Mesendoderm (in vitro differentiated cells): ENCODE results near the gene CRYBG1.
"Not testable (repeated sequence)": the region's sequence is repeated elsewhere in the genome, so short reads cannot be mapped to it uniquely, and the experiment has no call there.

Experiments used
- DNase-seq: peaks from one replicate; pipeline ENCODE4 v3.0.0; 2013
- H2AK5ac ChIP-seq: 2 replicates; pipeline ENCODE4 v1.6.1; 2013; ENCODE audit warnings: low read length, inconsistent platforms
- H2BK120ac ChIP-seq: 2 replicates; pipeline ENCODE4 v1.6.1; 2013; ENCODE audit warnings: low read depth, mild to moderate bottlenecking, low read length, moderate library complexity, mixed read lengths
- H2BK15ac ChIP-seq: replicated peaks from 2 replicates; pipeline ENCODE4 v1.6.1; 2013; ENCODE audit warnings: low read depth, mild to moderate bottlenecking, moderate library complexity
- H2BK5ac ChIP-seq: 2 replicates; pipeline ENCODE4 v1.6.1; 2013; ENCODE audit warnings: low read length, inconsistent platforms
- H3K18ac ChIP-seq: 2 replicates; pipeline ENCODE4 v1.6.1; 2013; ENCODE audit warnings: mild to moderate bottlenecking, low read length, mixed read lengths
- H3K23ac ChIP-seq: one replicate; pipeline ENCODE4 v1.6.1; 2013; ENCODE audit warnings: low read length
- H3K27ac ChIP-seq: 2 replicates; pipeline ENCODE4 v1.5.1; 2013; ENCODE audit warnings: low read depth, mild to moderate bottlenecking, inconsistent platforms, low read length, moderate library complexity
- H3K27me3 ChIP-seq: 2 replicates; pipeline ENCODE4 v1.6.1; 2013; ENCODE audit warnings: low read length, control low read depth, mild to moderate bottlenecking, inconsistent platforms; ENCODE audit not compliant: insufficient read depth, poor library complexity
- H3K36me3 ChIP-seq: 2 replicates; pipeline ENCODE4 v1.6.1; 2013; ENCODE audit warnings: low read length, inconsistent platforms; ENCODE audit not compliant: control insufficient read depth, insufficient read depth
- H3K4ac ChIP-seq: one replicate; pipeline ENCODE4 v1.6.1; 2013; ENCODE audit warnings: low read depth, mild to moderate bottlenecking, low read length, moderate library complexity
- H3K4me1 ChIP-seq: 2 replicates; pipeline ENCODE4 v1.6.1; 2013; ENCODE audit warnings: low read depth, low read length, inconsistent platforms; ENCODE audit not compliant: control insufficient read depth
- H3K4me2 ChIP-seq: 2 replicates; pipeline ENCODE4 v1.6.1; 2013; ENCODE audit warnings: low read length
- H3K4me3 ChIP-seq: 2 replicates; pipeline ENCODE4 v1.5.1; 2013; ENCODE audit warnings: mild to moderate bottlenecking, low read length
- H3K56ac ChIP-seq: one replicate; pipeline ENCODE4 v1.6.1; 2013; ENCODE audit warnings: low read length
- H3K79me1 ChIP-seq: 2 replicates; pipeline ENCODE4 v1.6.1; 2013; ENCODE audit warnings: low read length, inconsistent platforms
- H3K79me2 ChIP-seq: 2 replicates; pipeline ENCODE4 v1.6.1; 2013; ENCODE audit warnings: mild to moderate bottlenecking, low read length; ENCODE audit not compliant: control insufficient read depth, insufficient read depth
- H3K9ac ChIP-seq: 2 replicates; pipeline ENCODE4 v1.6.1; 2013; ENCODE audit warnings: low read length, inconsistent platforms
- H4K5ac ChIP-seq: one replicate; pipeline ENCODE4 v1.6.1; 2013; ENCODE audit warnings: low read length
- H4K8ac ChIP-seq: one replicate; pipeline ENCODE4 v1.6.1; 2013; ENCODE audit warnings: low read depth, mild to moderate bottlenecking, control low read depth, low read length, moderate library complexity
- WGBS: extraction: QIAGEN DNeasy Blood & Tissue Kit; methylation state at CpG from one replicate; pipeline ENCODE4 v1.1.7; 2013; ENCODE audit warnings: low lambda C conversion rate, missing lambda C conversion rate; ENCODE audit not compliant: insufficient coverage; ENCODE audit errors: extremely low coverage; 5-methylcytosine and 5-hydroxymethylcytosine counted together

The CRYBG1 gene

DNA sequence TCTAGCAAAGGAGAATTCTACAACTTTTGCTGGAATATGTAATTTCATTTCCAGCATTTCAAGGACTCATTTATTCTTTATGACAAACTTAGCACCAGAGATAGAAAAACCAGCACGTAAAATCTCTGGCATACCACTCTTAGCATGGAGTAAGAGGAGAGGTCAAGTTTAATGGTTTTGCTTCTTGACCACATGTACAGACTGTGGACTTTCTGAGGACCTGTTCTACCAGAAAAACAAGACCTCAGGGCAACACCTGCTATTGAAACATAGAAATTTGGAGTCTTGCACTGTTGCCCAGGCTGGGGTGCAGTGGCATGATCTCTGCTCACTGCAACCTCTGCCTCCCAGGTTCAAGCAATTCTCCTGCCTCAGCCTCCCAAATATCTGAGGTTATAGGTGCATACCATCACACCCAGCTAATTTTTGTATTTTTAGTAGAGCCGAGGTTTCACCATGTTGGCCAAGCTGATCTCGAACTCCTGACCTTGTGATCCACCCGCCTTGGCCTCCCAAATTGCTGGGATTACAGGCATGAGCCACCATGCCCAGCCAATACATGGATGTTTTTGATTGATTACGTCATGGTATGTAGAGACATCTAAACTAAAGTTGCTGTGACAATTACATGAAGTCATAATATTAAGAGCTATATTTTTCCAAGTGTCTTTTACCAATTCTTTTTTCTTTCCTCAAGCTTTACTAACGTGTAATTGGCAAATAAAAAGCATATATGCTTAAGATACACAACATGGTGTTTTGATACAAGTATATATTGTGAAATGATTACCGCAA is 36.1 kb downstream of the CRYBG1 start:
- Histone ChIP-seq H3K18ac (no peak overlapping the region), H2AK5ac (no peak overlapping the region), H3K4me3 (no peak overlapping the region), H4K5ac (no peak overlapping the region), H3K4me2 (no peak overlapping the region), H3K79me2 (no peaks in the 10 kb centered on the region), H3K9ac (no peak overlapping the region), H3K27me3 (no peaks in the 10 kb centered on the region), H3K23ac (no peak overlapping the region), H3K79me1 (no peaks in the 10 kb centered on the region), H4K8ac (no peak overlapping the region), H3K4ac (no peak overlapping the region), H2BK15ac (no peak overlapping the region), H3K27ac (no peak overlapping the region), H3K4me1 (no peaks in the 10 kb centered on the region), H3K56ac (no peak overlapping the region), H3K36me3 (no peaks in the 10 kb centered on the region), H2BK5ac (no peak overlapping the region), H2BK120ac (no peak overlapping the region)
- DNase-seq: no peak
- no CpG with 5 or more reads among the region's 7 CpGs for WGBS

DNA sequence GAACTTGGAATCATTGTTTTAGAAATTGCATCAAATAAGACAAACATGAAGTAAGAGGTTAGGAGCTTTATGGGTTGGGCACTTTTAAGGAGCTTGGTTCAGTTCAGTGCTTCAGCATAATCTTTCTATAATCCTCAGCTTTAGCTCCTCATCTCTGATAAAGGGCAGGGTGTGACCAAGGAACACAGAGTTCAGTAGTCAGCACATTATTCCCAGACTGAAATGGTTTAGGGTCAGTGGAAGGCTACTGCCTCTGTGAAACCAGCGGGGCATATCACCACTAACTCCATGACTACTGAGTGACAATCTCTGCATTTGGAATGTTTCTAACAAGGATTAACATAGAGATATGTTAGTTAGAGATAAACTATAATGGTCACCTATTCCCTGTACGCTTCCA is 36.9 kb downstream of the CRYBG1 start:
- no peak overlapping the region for H3K56ac ChIP-seq
- H3K23ac ChIP-seq: no peak overlapping the region
- H3K79me1 ChIP-seq: no peaks in the 10 kb centered on the region
- H3K27ac ChIP-seq: no peak overlapping the region
- H3K27me3 ChIP-seq: no peaks in the 10 kb centered on the region
- H4K8ac ChIP-seq: no peak overlapping the region
- H3K4me3 ChIP-seq: no peak overlapping the region
- H3K4ac ChIP-seq: no peak overlapping the region
- H3K4me1 ChIP-seq: no peaks in the 10 kb centered on the region
- WGBS: no CpG with 5 or more reads among the region's 2 CpGs
- H3K36me3 ChIP-seq: no peaks in the 10 kb centered on the region
- no peak overlapping the region for H3K4me2 ChIP-seq
- H2AK5ac ChIP-seq: no peak overlapping the region
- no peaks in the 10 kb centered on the region for H3K79me2 ChIP-seq
- no peak overlapping the region for H2BK5ac ChIP-seq
- no peak for DNase-seq
- H2BK120ac ChIP-seq: no peak overlapping the region
- H4K5ac ChIP-seq: no peak overlapping the region
- no peak overlapping the region for H3K9ac ChIP-seq
- no peak overlapping the region for H2BK15ac ChIP-seq
- H3K18ac ChIP-seq: no peak overlapping the region

GRCh38 chr6:106398621-106399020 is 38.1 kb downstream of the CRYBG1 start:
- WGBS: 100% methylated on average over 1 of the region's 3 CpGs
- H3K4ac ChIP-seq: no peak overlapping the region
- H3K79me2 ChIP-seq: no peaks in the 10 kb centered on the region
- no peak overlapping the region for H3K4me2 ChIP-seq
- H4K8ac ChIP-seq: no peak overlapping the region
- no peak overlapping the region for H3K27ac ChIP-seq
- no peaks in the 10 kb centered on the region for H3K79me1 ChIP-seq
- H3K36me3 ChIP-seq: no peaks in the 10 kb centered on the region
- no peak for DNase-seq
- H3K4me3 ChIP-seq: no peak overlapping the region
- H3K23ac ChIP-seq: no peak overlapping the region
- H2BK5ac ChIP-seq: no peak overlapping the region
- H2AK5ac ChIP-seq: no peak overlapping the region
- H3K27me3 ChIP-seq: no peaks in the 10 kb centered on the region
- H3K9ac ChIP-seq: no peak overlapping the region
- H3K56ac ChIP-seq: no peak overlapping the region
- no peak overlapping the region for H4K5ac ChIP-seq
- no peak overlapping the region for H2BK120ac ChIP-seq
- H3K18ac ChIP-seq: no peak overlapping the region
- H2BK15ac ChIP-seq: no peak overlapping the region
- H3K4me1 ChIP-seq: no peaks in the 10 kb centered on the region

DNA sequence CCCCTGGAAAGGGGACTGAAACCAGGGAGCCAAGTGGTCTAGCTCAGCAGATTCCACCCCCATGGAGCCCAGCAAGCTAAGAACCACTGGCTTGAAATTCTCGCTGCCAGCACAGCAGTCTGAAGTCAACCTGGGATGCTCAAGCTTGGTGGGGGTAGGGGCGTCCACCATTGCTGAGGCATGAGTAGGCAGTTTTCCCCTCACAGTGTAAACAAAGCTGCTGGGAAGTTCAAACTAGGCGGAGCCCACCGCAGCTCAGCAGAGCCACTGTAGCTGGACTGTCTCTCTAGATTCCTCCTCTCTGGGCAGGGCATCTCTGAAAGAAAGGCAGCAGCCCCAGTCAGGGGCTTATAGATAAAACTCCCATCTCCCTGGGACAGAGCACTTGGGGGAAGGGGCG is 44.5 kb downstream of the CRYBG1 start:
- H3K79me1 ChIP-seq, H4K5ac ChIP-seq, DNase-seq, H2BK15ac ChIP-seq, H2BK120ac ChIP-seq, H3K4me2 ChIP-seq, H3K4ac ChIP-seq, H3K9ac ChIP-seq, H2AK5ac ChIP-seq, H3K4me1 ChIP-seq, H3K27me3 ChIP-seq, H3K56ac ChIP-seq, H2BK5ac ChIP-seq, H3K36me3 ChIP-seq, H3K27ac ChIP-seq, H3K79me2 ChIP-seq, H3K4me3 ChIP-seq, H4K8ac ChIP-seq, H3K23ac ChIP-seq, H3K18ac ChIP-seq: not testable (repeated sequence)
- no CpG with 5 or more reads among the region's 5 CpGs for WGBS

GRCh38 chr6:106411056-106411455 is 50.5 kb downstream of the CRYBG1 start:
- no peak overlapping the region for H2BK5ac ChIP-seq
- H3K79me2 ChIP-seq: no peaks in the 10 kb centered on the region
- H3K4me2 ChIP-seq: no peak overlapping the region
- H2AK5ac ChIP-seq: no peak overlapping the region
- H3K27me3 ChIP-seq: no peaks in the 10 kb centered on the region
- no peak overlapping the region for H4K5ac ChIP-seq
- H3K9ac ChIP-seq: no peak overlapping the region
- H3K36me3 ChIP-seq: no peaks in the 10 kb centered on the region
- H3K27ac ChIP-seq: no peak overlapping the region
- H3K23ac ChIP-seq: no peak overlapping the region
- H3K18ac ChIP-seq: no peak overlapping the region
- no peak overlapping the region for H3K4me3 ChIP-seq
- H3K4ac ChIP-seq: no peak overlapping the region
- no peaks in the 10 kb centered on the region for H3K4me1 ChIP-seq
- no peak overlapping the region for H3K56ac ChIP-seq
- H4K8ac ChIP-seq: no peak overlapping the region
- H3K79me1 ChIP-seq: no peaks in the 10 kb centered on the region
- no peak overlapping the region for H2BK15ac ChIP-seq
- no peak overlapping the region for H2BK120ac ChIP-seq
- WGBS: no CpG with 5 or more reads among the region's 3 CpGs
- DNase-seq: no peak

DNA sequence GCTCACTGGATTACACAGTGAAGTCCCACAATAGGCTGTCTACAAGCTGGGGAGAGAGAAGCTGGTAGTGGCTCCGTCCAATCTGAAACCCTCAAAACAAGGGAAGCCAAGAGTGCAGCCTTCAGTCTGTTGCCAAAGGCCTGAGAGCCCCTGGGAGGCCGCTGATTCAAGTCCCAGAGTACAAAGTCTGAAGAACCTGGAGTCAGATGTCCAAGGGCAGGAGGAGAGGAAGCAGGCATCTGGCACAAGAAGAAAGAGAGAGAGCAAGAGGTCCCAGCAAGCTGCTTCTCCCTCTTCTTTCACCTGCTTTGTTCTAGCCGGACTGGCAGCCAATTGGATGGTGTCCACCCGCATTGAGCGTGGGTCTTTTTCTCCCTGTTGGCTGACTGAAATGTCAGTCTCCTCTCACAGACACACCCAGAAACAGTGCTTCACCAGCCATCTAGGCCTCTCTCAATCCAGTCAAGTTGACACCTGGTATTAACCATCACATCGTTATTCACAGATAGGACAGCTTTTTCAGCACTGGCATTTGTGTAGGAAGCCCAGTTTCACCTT is 51.2 kb downstream of the CRYBG1 start:
- Histone ChIP-seq H3K79me2 (no peaks in the 10 kb centered on the region), H2BK15ac (no peak overlapping the region), H3K79me1 (no peaks in the 10 kb centered on the region), H2BK5ac (no peak overlapping the region), H3K4me1 (no peaks in the 10 kb centered on the region), H3K4me3 (no peak overlapping the region), H3K56ac (no peak overlapping the region), H3K36me3 (no peaks in the 10 kb centered on the region), H4K5ac (no peak overlapping the region), H3K18ac (no peak overlapping the region), H3K27me3 (no peaks in the 10 kb centered on the region), H2BK120ac (no peak overlapping the region), H3K4me2 (no peak overlapping the region), H3K23ac (no peak overlapping the region), H3K9ac (no peak overlapping the region), H2AK5ac (no peak overlapping the region), H3K27ac (no peak overlapping the region), H3K4ac (no peak overlapping the region), H4K8ac (no peak overlapping the region)
- no CpG with 5 or more reads among the region's 6 CpGs for WGBS
- DNase-seq: peak; percentile 45
